Aorta (tissue), 5 donors: ENCODE measurements around the gene SYNJ2. TPM values are rescaled to one million over a fixed set of nuclear protein-coding genes. Genes with fewer than 3 reads are reported as not detected.
"Not testable (repeated sequence)": the region's sequence is repeated elsewhere in the genome, so short reads cannot be mapped to it uniquely, and the experiment has no call there.

ENCODE experiments used
- ATAC-seq: fragments of 200-7000 bp; cut with Tn5 transposase; one replicate; pipeline ENCODE4 v1.9.1; 2022; ENCODE audit warnings: moderate library complexity; ENCODE audit not compliant: low FRiP score
- DNase-seq, 2 donors: peaks; one replicate each; pipeline ENCODE4 v3.0.0-alpha.2; 2020
- H3K27ac ChIP-seq, 2 donors: one replicate each; pipeline ENCODE4 v1.5.1; 2013; ENCODE audit warnings: low read length in 2 of 2, mild to moderate bottlenecking in 2 of 2, moderate library complexity in 2 of 2, control low read depth in 1 of 2, inconsistent platforms in 1 of 2, low read depth in 1 of 2
- H3K27me3 ChIP-seq, 2 donors: one replicate each; pipeline ENCODE4 v1.6.1; 2013; ENCODE audit warnings: control low read depth in 1 of 2, low read length in 1 of 2, mild to moderate bottlenecking in 1 of 2, moderate library complexity in 1 of 2; ENCODE audit not compliant: insufficient read depth in 2 of 2, control insufficient read depth in 1 of 2
- H3K36me3 ChIP-seq, 2 donors: one replicate each; pipeline ENCODE4 v1.6.1; 2013; ENCODE audit warnings: control low read depth in 1 of 2, low read length in 1 of 2, mild to moderate bottlenecking in 1 of 2; ENCODE audit not compliant: insufficient read depth in 2 of 2, control insufficient read depth in 1 of 2
- H3K4me1 ChIP-seq, 2 donors: one replicate each; pipeline ENCODE4 v1.6.1; 2013; ENCODE audit warnings: low read length in 2 of 2, control low read depth in 1 of 2, mild to moderate bottlenecking in 1 of 2, moderate library complexity in 1 of 2; ENCODE audit not compliant: insufficient read depth in 2 of 2, control insufficient read depth in 1 of 2
- H3K4me3 ChIP-seq, 2 donors: one replicate each; pipeline ENCODE4 v1.5.1; 2013; ENCODE audit warnings: low read length in 2 of 2, control low read depth in 1 of 2, mild to moderate bottlenecking in 1 of 2
- H3K9me3 ChIP-seq: one replicate; pipeline ENCODE4 v1.6.1; 2013; ENCODE audit warnings: mild to moderate bottlenecking, low read length; ENCODE audit not compliant: control insufficient read depth
- WGBS, 2 donors: extraction: QIAGEN DNeasy Blood & Tissue Kit; methylation state at CpG; one replicate each; pipeline ENCODE4 v1.1.7; 2013; 5-methylcytosine and 5-hydroxymethylcytosine counted together
- intact Hi-C, 2 donors: fragments of 100-400 bp; cut with DNase I; formaldehyde crosslinking; loops; one replicate each; pipeline versions ENCODE4 v1.14.2 to v1.15.0; 2022
- polyA plus RNA-seq, 2 donors: library from polyadenylated mRNA; stranded (reverse); fragments of 200-250 nt; gene quantifications; one replicate each; pipeline ENCODE4 v1.2.3, GENCODE V29; 2013
- total RNA-seq, 2 donors: library from RNA; stranded (reverse); fragmentation: NEBNext Ultra II Directional; extraction: Animal tissue kit (Norgen Biotek cat#: 25700); gene quantifications; one replicate each; pipeline ENCODE4 v1.2.1, GENCODE V29; 2021
- donor health status: healthy with polysubstance abuse.
- donor health status: Bipolar disorder and iron deficiency.
- donor health status: DM: no; HTN: no; CAD: no.
- donor health status: DM: no; HTN: no; CAD: no.
- donor health status: DM: yes; HTN: yes; CAD: no.

The SYNJ2 gene
- total and polyA plus RNA-seq, 4 donors = 8.6 to 38.7 (median 22.4) TPM

- no peak overlapping the region for H3K27ac ChIP-seq
- no peaks in the 10 kb centered on the region for H3K4me1 ChIP-seq
- ATAC-seq (no peak), DNase-seq (no peak)
- 73 to 74% methylated on average over 12 of the region's 12 CpGs for WGBS, 2 donors
- H3K9me3 ChIP-seq = peaks cover 7% of the 10 kb centered on the region
- no peaks in the 10 kb centered on the region for H3K27me3 ChIP-seq
- H3K36me3 ChIP-seq = no peaks in the 10 kb centered on the region
- intact Hi-C loops = no loop called here
- no peak overlapping the region for H3K4me3 ChIP-seq
These were observed 18.9 kb upstream of the SYNJ2 start for GRCh38 chr6:157962601-157963302.

- H3K4me3 ChIP-seq = no peak overlapping the region
- H3K27me3 ChIP-seq = no peaks in the 10 kb centered on the region
- ATAC-seq (no peak), DNase-seq (no peak)
- H3K4me1 ChIP-seq = no peaks in the 10 kb centered on the region
- no peak overlapping the region for H3K27ac ChIP-seq
- intact Hi-C loops = no loop called here
- 88% methylated on average over 3 of the region's 3 CpGs for WGBS, 2 donors
- H3K9me3 ChIP-seq = peaks cover 5% of the 10 kb centered on the region
- H3K36me3 ChIP-seq = no peaks in the 10 kb centered on the region
These were observed 17.6 kb upstream of the SYNJ2 start for GRCh38 chr6:157964100-157964499.

- H3K27ac ChIP-seq = no peak overlapping the region
- H3K4me3 ChIP-seq = no peak overlapping the region
- H3K27me3 ChIP-seq = no peaks in the 10 kb centered on the region
- no peaks in the 10 kb centered on the region for H3K4me1 ChIP-seq
- intact Hi-C loops = no loop called here
- H3K36me3 ChIP-seq = no peaks in the 10 kb centered on the region
- ATAC-seq (no peak), DNase-seq (no peak)
- no peaks in the 10 kb centered on the region for H3K9me3 ChIP-seq
- 97 to 100% methylated on average over 3 of the region's 3 CpGs for WGBS, 2 donors
These were observed 16.3 kb upstream of the SYNJ2 start for GRCh38 chr6:157965387-157965786.

GRCh38 chr6:157966589-157966977 is 15.1 kb upstream of the SYNJ2 start:
- Histone ChIP-seq H3K9me3 (no peaks in the 10 kb centered on the region), H3K27me3 (no peaks in the 10 kb centered on the region), H3K27ac (no peak overlapping the region), H3K4me3 (no peak overlapping the region), H3K36me3 (no peaks in the 10 kb centered on the region), H3K4me1 (no peaks in the 10 kb centered on the region)
- DNase-seq (no peak), ATAC-seq (no peak)
- 92 to 93% methylated on average over 8 of the region's 8 CpGs for WGBS, 2 donors
- intact Hi-C loops = no loop called here

GRCh38 chr6:157967020-157967419 is 14.6 kb upstream of the SYNJ2 start:
- 88 to 89% methylated on average over 6 of the region's 6 CpGs for WGBS, 2 donors
- peak in 1 of 2 donors; percentile 26 for DNase-seq

GRCh38 chr6:157967486-157967885 is 14.2 kb upstream of the SYNJ2 start:
- H3K4me1 ChIP-seq = no peaks in the 10 kb centered on the region
- no peak overlapping the region for H3K27ac ChIP-seq
- H3K27me3 ChIP-seq = no peaks in the 10 kb centered on the region
- no peak for ATAC-seq
- no peaks in the 10 kb centered on the region for H3K9me3 ChIP-seq
- peak in 1 of 2 donors; percentile 23 for DNase-seq
- intact Hi-C loops = no loop called here
- no peak overlapping the region for H3K4me3 ChIP-seq
- no peaks in the 10 kb centered on the region for H3K36me3 ChIP-seq
- 83% methylated on average over 8 of the region's 8 CpGs for WGBS, 2 donors

More at GRCh38 chr6:157967020-157967419, 14.6 kb upstream of the SYNJ2 start:
- intact Hi-C loops = no loop called here
- H3K9me3 ChIP-seq = no peaks in the 10 kb centered on the region
- H3K4me3 ChIP-seq = no peak overlapping the region
- H3K27ac ChIP-seq = no peak overlapping the region
- H3K36me3 ChIP-seq = no peaks in the 10 kb centered on the region
- ATAC-seq = no peak
- H3K27me3 ChIP-seq = no peaks in the 10 kb centered on the region
- H3K4me1 ChIP-seq = no peaks in the 10 kb centered on the region

GRCh38 chr6:157972177-157972576 is 9.5 kb upstream of the SYNJ2 start:
- H3K36me3 ChIP-seq, H3K4me1 ChIP-seq, H3K27me3 ChIP-seq, H3K9me3 ChIP-seq, intact Hi-C loops, H3K27ac ChIP-seq, H3K4me3 ChIP-seq, DNase-seq, ATAC-seq: not testable (repeated sequence)
- WGBS, 2 donors = 89 to 90% methylated on average over 3 of the region's 3 CpGs

- Histone ChIP-seq H3K4me1 (no peaks in the 10 kb centered on the region), H3K9me3 (no peaks in the 10 kb centered on the region), H3K4me3 (no peak overlapping the region), H3K27ac (no peak overlapping the region), H3K27me3 (no peaks in the 10 kb centered on the region), H3K36me3 (no peaks in the 10 kb centered on the region)
- DNase-seq = no peak
- ATAC-seq = no peak
- WGBS, 2 donors = 78 to 81% methylated on average over 9 of the region's 9 CpGs
- intact Hi-C loops = no loop called here
These were observed 7.2 kb upstream of the SYNJ2 start for GRCh38 chr6:157974341-157974894.

- Histone ChIP-seq H3K9me3 (no peaks in the 10 kb centered on the region), H3K27ac (no peak overlapping the region), H3K4me1 (no peaks in the 10 kb centered on the region), H3K4me3 (no peak overlapping the region), H3K36me3 (no peaks in the 10 kb centered on the region), H3K27me3 (no peaks in the 10 kb centered on the region)
- DNase-seq (no peak), ATAC-seq (no peak)
- intact Hi-C loops = no loop called here
- WGBS, 2 donors = 93 to 94% methylated on average over 3 of the region's 3 CpGs
These were observed 6.7 kb upstream of the SYNJ2 start for GRCh38 chr6:157974967-157975366.
